A549 (cell line): ENCODE data around the gene PKLR. TPM values are rescaled to one million over a fixed set of nuclear protein-coding genes. Genes with fewer than 3 reads are reported as not detected.
"Not testable (repeated sequence)": the region's sequence is repeated elsewhere in the genome, so short reads cannot be mapped to it uniquely, and the experiment has no call there.

Experiments used
- ATAC-seq, 2 experiments: fragments of 200-7000 bp in 1 of 2; fragments of >200 bp in 1 of 2; cut with Nextera tagmentation in 1 of 2; cut with Tn5 transposase in 1 of 2; 3 replicates each; pipeline versions ENCODE4 v1.8.0 to v1.9.1; 2018 to 2020; ENCODE audit warnings: mild to moderate bottlenecking in 1 of 2, moderate library complexity in 1 of 2
- CTCF ChIA-PET: fragments of 300-600 bp; sonication (Branson Sonifier 250); formaldehyde crosslinking; extraction: SDS; loops from one replicate; lab custom pipeline; 2021; ENCODE audit warnings: antibody characterized with exemption, inconsistent platforms; lab: Yijun Ruan, JAX
- POLR2A ChIA-PET: fragments of 350-600 bp; formaldehyde crosslinking; extraction: SDS; loops from one replicate; lab custom pipeline; 2021; ENCODE audit warnings: antibody characterized with exemption, inconsistent platforms; lab: Yijun Ruan, JAX
- DNase-seq, 2 experiments: peaks; one replicate each; pipeline versions ENCODE4 v3.0.0 to v3.0.0-alpha.2; 2011 to 2016; ENCODE audit warnings: low read depth in 1 of 2, low spot score in 1 of 2
- FAIRE-seq: peaks from 2 replicates; lab custom pipeline; 2011; peaks lifted over from hg19 to GRCh38; lab: Jason Lieb, UNC
- H3K27ac ChIP-seq, 2 experiments: fragments of >200 bp; sonication (Bioruptor Twin); formaldehyde crosslinking; 3 replicates each; pipeline ENCODE4 v1.5.1; 2016 to 2017
- H3K4me1 ChIP-seq: fragments of >200 bp; sonication (Bioruptor Twin); formaldehyde crosslinking; 3 replicates; pipeline ENCODE4 v1.6.1; 2016
- H3K4me2 ChIP-seq: fragments of >200 bp; sonication (Bioruptor Twin); formaldehyde crosslinking; 3 replicates; pipeline ENCODE4 v1.6.1; 2016
- H3K4me3 ChIP-seq: fragments of >200 bp; sonication (Bioruptor Twin); formaldehyde crosslinking; 3 replicates; pipeline ENCODE4 v1.5.1; 2016
- H3K9me3 ChIP-seq: fragments of >200 bp; sonication (Bioruptor Twin); formaldehyde crosslinking; 3 replicates; pipeline ENCODE4 v1.6.1; 2016
- ATOH8 ChIP-seq: fragments of 250-450 bp; sonication (Bioruptor Pico); IDR thresholded peaks from 2 replicates; pipeline ENCODE4 v1.5.0; 2020; ENCODE audit warnings: low read depth, mild to moderate bottlenecking, moderate library complexity
- BHLHE40 ChIP-seq: IDR thresholded peaks from 2 replicates; pipeline ENCODE4 v1.6.1; 2012; ENCODE audit warnings: low read depth, low read length, inconsistent platforms
- CHD2 ChIP-seq: fragments of 150-350 bp; IDR thresholded peaks from 2 replicates; pipeline ENCODE4 v1.6.1; 2014; ENCODE audit warnings: low read length; ENCODE audit not compliant: partially characterized antibody
- CHD4 ChIP-seq: fragments of 200-600 bp; sonication (generic); IDR thresholded peaks from 2 replicates; pipeline ENCODE4 v1.6.1; 2016; ENCODE audit warnings: antibody characterized with exemption, mild to moderate bottlenecking, borderline replicate concordance
- EHF ChIP-seq: fragments of 250-450 bp; sonication (Bioruptor Pico); IDR thresholded peaks from 2 replicates; pipeline ENCODE4 v1.5.0; 2020; ENCODE audit warnings: mild to moderate bottlenecking
- ESRRA ChIP-seq: fragments of 150-350 bp; IDR thresholded peaks from 2 replicates; pipeline ENCODE4 v1.6.1; 2014; ENCODE audit warnings: mild to moderate bottlenecking, low read length, borderline replicate concordance
- GATA3 ChIP-seq: IDR thresholded peaks from 2 replicates; pipeline ENCODE4 v1.6.1; 2012; ENCODE audit warnings: borderline replicate concordance
- HEYL ChIP-seq: fragments of 250-450 bp; sonication (Bioruptor Pico); IDR thresholded peaks from 2 replicates; pipeline ENCODE4 v1.8.0; 2021; ENCODE audit warnings: mild to moderate bottlenecking, moderate library complexity
- HMGXB4 ChIP-seq: fragments of 250-450 bp; sonication (Bioruptor Pico); IDR thresholded peaks from 2 replicates; pipeline ENCODE4 v1.5.0; 2021; ENCODE audit warnings: mild to moderate bottlenecking, moderate library complexity, borderline replicate concordance
- HOXA7 ChIP-seq: fragments of 250-450 bp; sonication (Bioruptor Pico); IDR thresholded peaks from 2 replicates; pipeline ENCODE4 v1.5.0; 2020; ENCODE audit warnings: mild to moderate bottlenecking, moderate library complexity
- JUN ChIP-seq, 2 experiments: fragments of >200 bp; sonication (Bioruptor Twin); formaldehyde crosslinking; IDR thresholded peaks; 2 replicates in 1 of 2; 3 replicates in 1 of 2; pipeline ENCODE4 v1.6.1; 2016 to 2017
- KDM1A ChIP-seq: fragments of 200-600 bp; sonication (generic); IDR thresholded peaks from 2 replicates; pipeline ENCODE4 v1.6.1; 2016; ENCODE audit warnings: low read depth, mild to moderate bottlenecking
- KDM5A ChIP-seq: fragments of 200-600 bp; sonication (generic); IDR thresholded peaks from 2 replicates; pipeline ENCODE4 v1.6.1; 2016; ENCODE audit warnings: antibody characterized with exemption, mild to moderate bottlenecking
- MAFK ChIP-seq: fragments of 450-650 bp; IDR thresholded peaks from 2 replicates; pipeline ENCODE4 v1.6.1; 2014; ENCODE audit not compliant: partially characterized antibody
- MAX ChIP-seq: IDR thresholded peaks from 2 replicates; pipeline ENCODE4 v1.6.1; 2012
- PBX3 ChIP-seq: IDR thresholded peaks from 2 replicates; pipeline ENCODE4 v1.6.1; 2012
- PHF8 ChIP-seq: fragments of 200-600 bp; sonication (generic); IDR thresholded peaks from 2 replicates; pipeline ENCODE4 v1.6.1; 2016; ENCODE audit warnings: low read depth, mild to moderate bottlenecking, antibody characterized with exemption, moderate library complexity, borderline replicate concordance
- RARB ChIP-seq: fragments of 250-450 bp; sonication (Bioruptor Pico); IDR thresholded peaks from 2 replicates; pipeline ENCODE4 v1.8.0; 2021; ENCODE audit warnings: mild to moderate bottlenecking, moderate library complexity
- RCOR1 ChIP-seq: fragments of 150-350 bp; IDR thresholded peaks from 2 replicates; pipeline ENCODE4 v1.6.1; 2014; ENCODE audit warnings: antibody characterized with exemption, low read length, low read depth
- SREBF2 ChIP-seq: fragments of 450-650 bp; IDR thresholded peaks from 2 replicates; pipeline ENCODE4 v1.6.1; 2014; ENCODE audit warnings: mild to moderate bottlenecking, moderate library complexity
- TP53 ChIP-seq: fragments of 250-450 bp; sonication (Bioruptor Pico); IDR thresholded peaks from 2 replicates; pipeline ENCODE4 v1.5.0; 2021; ENCODE audit warnings: mild to moderate bottlenecking, moderate library complexity
- ZC3H11A ChIP-seq: fragments of 450-650 bp; IDR thresholded peaks from 2 replicates; pipeline ENCODE4 v1.6.1; 2014; ENCODE audit warnings: antibody characterized with exemption, mild to moderate bottlenecking
- ZFP36 ChIP-seq: fragments of 450-650 bp; IDR thresholded peaks from 2 replicates; pipeline ENCODE4 v1.6.1; 2014; ENCODE audit warnings: borderline replicate concordance; ENCODE audit not compliant: partially characterized antibody
- ZNF302 ChIP-seq: fragments of 250-450 bp; sonication (Bioruptor Pico); IDR thresholded peaks from 2 replicates; pipeline ENCODE4 v1.9.0; 2021; ENCODE audit warnings: inconsistent platforms, mild to moderate bottlenecking, moderate library complexity
- ZSCAN20 ChIP-seq: fragments of 250-450 bp; sonication (Bioruptor Pico); IDR thresholded peaks from 2 replicates; pipeline ENCODE4 v1.8.0; 2022; ENCODE audit warnings: mild to moderate bottlenecking, moderate library complexity
- WGBS: methylation state at CpG from one replicate; pipeline ENCODE4 v1.1.6; 2017; ENCODE audit errors: missing lambda C conversion rate; 5-methylcytosine and 5-hydroxymethylcytosine counted together
- polyA plus RNA-seq, 4 experiments: library from polyadenylated mRNA; depleted of rRNA in 3 of 4; stranded (reverse); fragments of >200 nt; fragmentation: RNase III in 1 of 4; extraction: RNeasy Plus Mini Kit Qiagen cat#74134 plus additional on column Dnase treatment in 1 of 4; gene quantifications; 2 replicates in 3 of 4; 3 replicates in 1 of 4; pipeline ENCODE4 v1.2.3, GENCODE V29; 2011 to 2017
- TF ChIP-seq, protein P1 (sequence below): fragments of >200 bp; sonication (Bioruptor Twin); formaldehyde crosslinking; IDR thresholded peaks from 2 replicates; pipeline ENCODE4 v1.6.1; 2016

Gene PKLR
- polyA plus RNA-seq, 2 of the 4 experiments (the other 2 are of a cell fraction) = 0.03 TPM; not detected in 1

DNA sequence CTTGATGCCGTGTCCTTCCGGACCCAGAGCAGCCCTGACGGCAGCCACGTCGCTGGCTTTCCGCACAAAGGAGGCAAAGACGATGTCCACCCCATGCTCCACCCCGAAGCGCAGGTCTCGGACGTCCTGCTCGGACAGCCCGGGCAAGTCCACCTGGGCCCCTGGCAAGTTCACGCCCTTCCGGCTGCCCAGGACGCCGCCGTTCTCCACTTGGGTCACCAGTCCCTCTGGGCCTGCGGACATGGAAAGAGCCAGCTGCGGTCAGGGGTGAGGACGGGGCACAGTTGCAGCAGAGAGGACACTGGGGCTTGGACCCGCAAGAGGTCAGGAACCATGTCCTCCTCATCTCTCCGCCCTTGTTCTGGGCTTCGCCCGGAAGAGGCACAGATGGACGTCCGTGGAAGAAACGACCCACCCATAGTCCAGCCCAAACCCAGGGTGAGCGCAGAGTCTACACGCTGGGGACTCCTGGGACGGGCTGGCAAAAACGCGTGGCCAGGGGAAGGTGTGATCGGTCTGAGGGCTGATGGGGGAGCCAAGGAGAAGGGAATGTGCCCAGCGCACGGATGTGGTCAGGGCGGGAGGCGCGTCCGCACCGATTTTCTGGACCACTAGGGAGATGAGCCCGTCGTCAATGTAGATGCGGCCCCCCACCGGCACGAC lies 6.6 kb downstream of the PKLR start:
- WGBS = 83% methylated on average over 46 of the region's 46 CpGs
- DNase-seq (no peak), ATAC-seq (peak in 1 of 2 experiments; percentile 31; a peak in 2 of 6 replicates), FAIRE-seq (no peak)
- Histone ChIP-seq H3K9me3 (no peaks in the 10 kb centered on the region), H3K4me2 (no peak overlapping the region), H3K4me3 (no peak overlapping the region), H3K27ac (no peak overlapping the region), H3K4me1 (no peaks in the 10 kb centered on the region)
- CTCF ChIA-PET = interaction anchor here (1.0 kb wide), 1 partner anchor 16 kb away, joined by 3 read pairs; no protein-coding TSS in a partner anchor
- TF ChIP-seq ZC3H11A (no peak), HOXA7 (no peak), BHLHE40 (no peak), PHF8 (no peak), TP53 (CRISPR knock-in tag) (no peak)
- POLR2A ChIA-PET = no interaction called here

DNA sequence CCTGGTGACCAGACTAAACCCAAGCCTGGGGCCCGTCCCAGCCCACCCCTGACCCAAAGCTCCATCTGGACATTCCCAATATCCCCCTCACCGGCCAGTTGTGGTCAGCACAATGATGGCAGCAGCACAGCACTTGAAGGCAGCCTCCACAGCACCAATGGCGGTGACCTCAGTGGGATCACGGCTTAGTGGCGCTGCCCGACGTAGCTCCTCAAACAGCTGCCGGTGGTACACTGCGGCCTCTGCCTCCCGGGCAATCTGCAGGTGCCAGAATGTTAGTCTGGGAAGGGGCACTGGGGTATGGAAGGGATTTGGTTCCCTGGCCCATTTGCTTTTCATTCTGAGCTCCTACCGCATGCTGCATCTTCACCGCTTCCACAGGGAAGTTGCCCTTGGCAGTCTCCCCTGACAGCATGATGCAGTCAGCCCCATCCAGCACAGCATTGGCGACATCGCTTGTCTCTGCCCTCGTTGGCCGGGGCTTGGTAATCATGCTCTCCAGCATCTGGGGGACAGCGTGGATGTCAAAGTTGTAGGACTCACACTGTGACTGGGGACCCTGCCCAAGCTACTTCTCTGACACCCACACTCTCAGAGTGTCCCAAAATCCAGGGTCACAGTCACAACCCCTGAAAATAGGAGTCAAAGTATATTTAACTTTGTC lies 8.0 kb downstream of the PKLR start:
- no peak overlapping the region for H3K4me2 ChIP-seq
- FAIRE-seq = no peak
- POLR2A ChIA-PET = no interaction called here
- CTCF ChIA-PET = interaction anchor here (0.6 to 3.2 kb wide), 8 partner anchors 10 to 113 kb away, joined by 3 to 17 read pairs (median 4); no protein-coding TSS in a partner anchor
- H3K27ac ChIP-seq = no peak overlapping the region
- no peaks in the 10 kb centered on the region for H3K4me1 ChIP-seq
- ATAC-seq = peak in 1 of 2 experiments; percentile 7; a peak in 1 of 6 replicates
- no peaks in the 10 kb centered on the region for H3K9me3 ChIP-seq
- no peak overlapping the region for H3K4me3 ChIP-seq
- no peak for DNase-seq
- TF ChIP-seq MAX = no peak
- TF ChIP-seq ZNF302 (CRISPR knock-in tag) = no peak
- TF ChIP-seq RARB = no peak
- TF ChIP-seq ESRRA = no peak
- TF ChIP-seq, protein P1, sequence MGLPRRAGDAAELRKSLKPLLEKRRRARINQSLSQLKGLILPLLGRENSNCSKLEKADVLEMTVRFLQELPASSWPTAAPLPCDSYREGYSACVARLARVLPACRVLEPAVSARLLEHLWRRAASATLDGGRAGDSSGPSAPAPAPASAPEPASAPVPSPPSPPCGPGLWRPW = no peak
- TF ChIP-seq PBX3 = no peak
- no peak for TF ChIP-seq MAFK
- no peak for TF ChIP-seq KDM1A
- TF ChIP-seq EHF (CRISPR knock-in tag) = no peak
- no peak for TF ChIP-seq RCOR1
- TF ChIP-seq GATA3 = no peak
- WGBS = 88% methylated on average over 16 of the region's 17 CpGs

GRCh38 chr1:155291006-155291405 lies 10.2 kb downstream of the PKLR start:
- H3K4me2 ChIP-seq, H3K4me1 ChIP-seq, FAIRE-seq, H3K4me3 ChIP-seq, H3K9me3 ChIP-seq, POLR2A ChIA-PET, H3K27ac ChIP-seq, ATAC-seq, DNase-seq: not testable (repeated sequence)
- WGBS = 77% methylated on average over 10 of the region's 10 CpGs
- CTCF ChIA-PET = interaction anchor here (0.8 to 3.2 kb wide), 2 partner anchors 12 kb away, joined by 3 to 17 read pairs; no protein-coding TSS in a partner anchor

DNA sequence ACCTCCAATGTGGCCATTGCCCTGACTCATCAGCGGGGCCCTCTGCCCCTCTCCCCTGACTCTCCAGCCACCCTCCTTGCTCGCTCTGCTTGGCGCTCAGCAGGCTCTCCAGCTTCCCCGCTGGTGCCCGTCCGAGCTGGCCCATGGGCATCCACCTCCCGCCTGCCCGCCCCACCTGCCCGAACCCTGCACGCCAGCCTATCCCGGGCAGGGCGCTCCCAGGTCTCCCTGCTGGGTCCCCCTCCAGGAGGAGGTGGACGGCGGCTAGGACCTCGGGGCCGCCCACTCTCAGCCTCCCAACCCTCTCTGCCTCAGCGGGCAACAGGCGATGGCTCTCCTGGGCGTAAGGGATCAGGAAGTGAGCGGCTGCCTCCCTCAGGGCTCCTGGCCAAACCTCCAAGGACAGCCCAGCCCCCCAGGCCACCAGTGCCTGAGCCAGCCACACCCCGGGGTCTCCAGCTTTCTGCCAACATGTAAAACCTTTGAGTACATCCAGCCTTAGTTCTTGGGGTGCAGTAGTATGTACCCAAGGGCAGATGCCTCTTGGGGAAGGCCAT lies 13.2 kb downstream of the PKLR start:
- WGBS = 97% methylated on average over 19 of the region's 21 CpGs
- no peak for ATAC-seq
- no peak for FAIRE-seq
- Histone ChIP-seq H3K4me2 (no peak overlapping the region), H3K4me3 (no peak overlapping the region), H3K27ac (no peak overlapping the region), H3K4me1 (no peaks in the 10 kb centered on the region), H3K9me3 (no peaks in the 10 kb centered on the region)
- POLR2A ChIA-PET = no interaction called here
- CTCF ChIA-PET = interaction anchor here (0.6 to 3.3 kb wide), 2 partner anchors 15 to 36 kb away, joined by 3 to 11 read pairs; partner anchors contain the start of gene CLK2
- no peak for DNase-seq
- no peak for TF ChIP-seq HEYL (CRISPR knock-in tag)
- TF ChIP-seq ZSCAN20 (CRISPR knock-in tag) = no peak
- no peak for TF ChIP-seq ESRRA
- TF ChIP-seq SREBF2 = no peak
- TF ChIP-seq CHD2 = no peak
- TF ChIP-seq EHF (CRISPR knock-in tag) = no peak
- TF ChIP-seq ATOH8 (CRISPR knock-in tag) = no peak
- TF ChIP-seq KDM5A = no peak
- no peak for TF ChIP-seq CHD4
- no peak for TF ChIP-seq ZFP36
- no peak for TF ChIP-seq HMGXB4
- TF ChIP-seq JUN (IDR thresholded peaks at IDR 0.05) = no peak
- TF ChIP-seq MAFK = no peak
